GM06990 (cell line): ENCODE results near the gene PEX13.

ENCODE experiments used
- DNase-seq: peaks from one replicate; pipeline ENCODE4 v3.0.0-alpha.2; 2011; ENCODE audit not compliant: insufficient read length; ENCODE audit errors: extremely low read depth
- H3K27me3 ChIP-seq: replicated peaks from 2 replicates; pipeline ENCODE4 v1.6.0; 2011; ENCODE audit warnings: low read length; ENCODE audit not compliant: control insufficient read depth, insufficient read depth
- H3K36me3 ChIP-seq: 2 replicates; pipeline ENCODE4 v1.5.1; 2011; ENCODE audit warnings: low read length; ENCODE audit not compliant: control insufficient read depth, insufficient read depth
- H3K4me3 ChIP-seq: replicated peaks from 2 replicates; pipeline ENCODE4 v1.5.1; 2011; ENCODE audit warnings: low read depth, mild to moderate bottlenecking, control low read depth, low read length
- CTCF ChIP-seq: IDR thresholded peaks from 2 replicates; pipeline ENCODE4 v1.5.1; 2011; ENCODE audit warnings: low read length, control low read depth, mild to moderate bottlenecking, inconsistent platforms; ENCODE audit not compliant: insufficient read depth, poor library complexity, severe bottlenecking

The PEX13 gene

GRCh38 chr2:61042807-61043206 is 25.3 kb downstream of the PEX13 start:
- Histone ChIP-seq H3K27me3 (no peaks in the 10 kb centered on the region), H3K36me3 (no peaks in the 10 kb centered on the region; the same call in 1 of the 2 replicates), H3K4me3 (no peak overlapping the region)
- no peak for DNase-seq
- no peak for TF ChIP-seq CTCF

GRCh38 chr2:61044636-61045035 is 27.1 kb downstream of the PEX13 start:
- peak; percentile 37 for DNase-seq
- Histone ChIP-seq H3K36me3 (peaks cover 2% of the 10 kb centered on the region), H3K4me3 (no peak overlapping the region), H3K27me3 (no peaks in the 10 kb centered on the region)
- TF ChIP-seq CTCF = no peak

GRCh38 chr2:61045226-61045625 is 27.7 kb downstream of the PEX13 start:
- no peak for TF ChIP-seq CTCF
- H3K27me3 ChIP-seq = no peaks in the 10 kb centered on the region
- no peak overlapping the region for H3K4me3 ChIP-seq
- no peak for DNase-seq
- H3K36me3 ChIP-seq = peaks cover 2% of the 10 kb centered on the region

- no peaks in the 10 kb centered on the region for H3K27me3 ChIP-seq
- DNase-seq = no peak
- peaks cover 2% of the 10 kb centered on the region for H3K36me3 ChIP-seq
- H3K4me3 ChIP-seq = no peak overlapping the region
- no peak for TF ChIP-seq CTCF
These were observed 28.5 kb downstream of the PEX13 start for GRCh38 chr2:61045999-61046398.

GRCh38 chr2:61055557-61055956 is 38.0 kb downstream of the PEX13 start:
- DNase-seq = no peak
- TF ChIP-seq CTCF = no peak
- H3K27me3 ChIP-seq = no peaks in the 10 kb centered on the region
- H3K4me3 ChIP-seq = no peak overlapping the region
- H3K36me3 ChIP-seq = peaks cover 3% of the 10 kb centered on the region; the same call in 1 of the 2 replicates

- no peaks in the 10 kb centered on the region for H3K27me3 ChIP-seq
- no peak for DNase-seq
- no peak for TF ChIP-seq CTCF
- H3K4me3 ChIP-seq = no peak overlapping the region
- H3K36me3 ChIP-seq = peaks cover 3% of the 10 kb centered on the region; the same call in 1 of the 2 replicates
These were observed 40.0 kb downstream of the PEX13 start for GRCh38 chr2:61057562-61057961.
